DMS 273 (cell line): Measurements from ENCODE around the gene FSIP1.

Experiments used
- DNase-seq: peaks from one replicate; lab custom pipeline; 2025; ENCODE audit not compliant: unreplicated experiment; lab: John Stamatoyannopoulos, UW

The FSIP1 gene

GRCh38 chr15:39767921-39768320, 14.7 kb downstream of the FSIP1 start:
- no peak for DNase-seq

- DNase-seq = no peak
Observed at GRCh38 chr15:39761006-39761405, 21.6 kb downstream of the FSIP1 start.

GRCh38 chr15:39756806-39757522, 25.7 kb downstream of the FSIP1 start:
- DNase-seq = peak; percentile 78

GRCh38 chr15:39752991-39753390, 29.6 kb downstream of the FSIP1 start:
- DNase-seq = no peak

- no peak for DNase-seq
Observed at GRCh38 chr15:39752246-39752645, 30.4 kb downstream of the FSIP1 start.

GRCh38 chr15:39748276-39748675, 34.4 kb downstream of the FSIP1 start:
- no peak for DNase-seq

- DNase-seq = no peak
Observed at GRCh38 chr15:39747326-39747725, 35.3 kb downstream of the FSIP1 start.

GRCh38 chr15:39746714-39747276, 35.8 kb downstream of the FSIP1 start:
- no peak for DNase-seq

GRCh38 chr15:39746176-39746575, 36.5 kb downstream of the FSIP1 start:
- DNase-seq = no peak

- DNase-seq = no peak
Observed at GRCh38 chr15:39745415-39745814, 37.2 kb downstream of the FSIP1 start.

- no peak for DNase-seq
Observed at GRCh38 chr15:39744334-39745103, 38.1 kb downstream of the FSIP1 start.

- no peak for DNase-seq
Observed at GRCh38 chr15:39743611-39744010, 39.0 kb downstream of the FSIP1 start.

- DNase-seq = no peak
Observed at GRCh38 chr15:39741258-39741657, 41.4 kb downstream of the FSIP1 start.

- no peak for DNase-seq
Observed at GRCh38 chr15:39738998-39739397, 43.6 kb downstream of the FSIP1 start.

- no peak for DNase-seq
Observed at GRCh38 chr15:39737196-39737550, 45.5 kb downstream of the FSIP1 start.

- DNase-seq = peak; percentile 16
Observed at GRCh38 chr15:39736412-39737195, 46.0 kb downstream of the FSIP1 start.

- no peak for DNase-seq
Observed at GRCh38 chr15:39735120-39735717, 47.4 kb downstream of the FSIP1 start.

- no peak for DNase-seq
Observed at GRCh38 chr15:39731266-39731665, 51.4 kb downstream of the FSIP1 start.

- DNase-seq = no peak
Observed at GRCh38 chr15:39730552-39730951, 52.1 kb downstream of the FSIP1 start.

GRCh38 chr15:39729500-39729899, 53.1 kb downstream of the FSIP1 start:
- no peak for DNase-seq

- no peak for DNase-seq
Observed at GRCh38 chr15:39728845-39729244, 53.8 kb downstream of the FSIP1 start.
